Mammary epithelial cell (primary cell): ENCODE data around the gene POC1A.

Experiments
- EZH2 ChIP-seq: IDR thresholded peaks from 2 replicates; pipeline ENCODE4 v1.6.1; 2012; ENCODE audit warnings: low read length, inconsistent platforms, borderline replicate concordance
- TF ChIP-seq, protein P1 (sequence below), 2 donors: IDR thresholded peaks in 1 of 2; conservative IDR thresholded peaks in 1 of 2; 2 replicates each; pipeline ENCODE4 v1.5.1; 2011 to 2012; ENCODE audit warnings: inconsistent platforms in 2 of 2, low read length in 2 of 2, mild to moderate bottlenecking in 2 of 2, control low read depth in 1 of 2, low read depth in 1 of 2; ENCODE audit not compliant: insufficient read depth in 1 of 2; ENCODE audit errors: extremely low read depth in 1 of 2

DNA sequence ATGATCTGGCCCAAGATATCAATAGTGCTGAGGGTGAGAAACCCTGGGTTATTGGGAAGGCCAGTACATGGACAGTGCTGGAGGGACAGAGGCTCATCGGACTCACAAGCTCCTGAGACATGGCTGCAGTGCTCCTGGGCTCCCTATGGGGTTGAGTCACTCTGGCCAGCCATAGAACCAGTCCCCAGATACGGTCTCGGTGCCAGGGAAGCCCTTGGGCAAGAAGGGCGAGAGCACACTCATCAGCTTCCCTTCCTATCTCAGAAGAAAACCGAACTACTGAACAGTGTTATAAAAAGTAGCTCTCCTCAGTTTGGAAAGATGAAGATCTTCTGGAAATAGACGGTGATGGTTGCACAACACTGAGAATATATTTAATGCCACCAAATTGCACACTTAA, 34.4 kb downstream of the POC1A start:
- TF ChIP-seq, protein P1, sequence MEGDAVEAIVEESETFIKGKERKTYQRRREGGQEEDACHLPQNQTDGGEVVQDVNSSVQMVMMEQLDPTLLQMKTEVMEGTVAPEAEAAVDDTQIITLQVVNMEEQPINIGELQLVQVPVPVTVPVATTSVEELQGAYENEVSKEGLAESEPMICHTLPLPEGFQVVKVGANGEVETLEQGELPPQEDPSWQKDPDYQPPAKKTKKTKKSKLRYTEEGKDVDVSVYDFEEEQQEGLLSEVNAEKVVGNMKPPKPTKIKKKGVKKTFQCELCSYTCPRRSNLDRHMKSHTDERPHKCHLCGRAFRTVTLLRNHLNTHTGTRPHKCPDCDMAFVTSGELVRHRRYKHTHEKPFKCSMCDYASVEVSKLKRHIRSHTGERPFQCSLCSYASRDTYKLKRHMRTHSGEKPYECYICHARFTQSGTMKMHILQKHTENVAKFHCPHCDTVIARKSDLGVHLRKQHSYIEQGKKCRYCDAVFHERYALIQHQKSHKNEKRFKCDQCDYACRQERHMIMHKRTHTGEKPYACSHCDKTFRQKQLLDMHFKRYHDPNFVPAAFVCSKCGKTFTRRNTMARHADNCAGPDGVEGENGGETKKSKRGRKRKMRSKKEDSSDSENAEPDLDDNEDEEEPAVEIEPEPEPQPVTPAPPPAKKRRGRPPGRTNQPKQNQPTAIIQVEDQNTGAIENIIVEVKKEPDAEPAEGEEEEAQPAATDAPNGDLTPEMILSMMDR (conservative IDR thresholded peaks at IDR 0.05 in 1 of 2, IDR thresholded peaks at IDR 0.05 in 1 of 2; ENCODE audit: extremely low read depth in 1 of 2, insufficient read depth in 1 of 2, low read depth in 1 of 2, low read length in 2 of 2), result no peak
- TF ChIP-seq EZH2, result no peak
